Keratinocyte (primary cell): Measurements from ENCODE around the gene NMNAT2. TPM values are rescaled to one million over a fixed set of nuclear protein-coding genes. Genes with fewer than 3 reads are reported as not detected.
"Not testable (repeated sequence)": the region's sequence is repeated elsewhere in the genome, so short reads cannot be mapped to it uniquely, and the experiment has no call there.

Experiments used
- DNase-seq: peaks from one replicate; pipeline ENCODE4 v3.0.0-alpha.2; 2011; ENCODE audit warnings: low read depth, missing footprints, low spot score
- FAIRE-seq: peaks from 2 replicates; lab custom pipeline; 2011; peaks lifted over from hg19 to GRCh38; lab: Jason Lieb, UNC
- H2AFZ ChIP-seq: 2 replicates; pipeline ENCODE4 v1.6.0; 2012; ENCODE audit warnings: low read length, control low read depth, inconsistent platforms; ENCODE audit not compliant: control insufficient read depth
- H3K27ac ChIP-seq: 2 replicates; pipeline ENCODE4 v1.5.1; 2011; ENCODE audit warnings: low read length; ENCODE audit not compliant: control insufficient read depth, insufficient read depth
- H3K27me3 ChIP-seq: 3 replicates; pipeline ENCODE4 v1.6.0; 2011; ENCODE audit warnings: low read length; ENCODE audit not compliant: control insufficient read depth, insufficient read depth; ENCODE audit errors: extremely low read depth
- H3K36me3 ChIP-seq, 2 experiments: 2 replicates in 1 of 2; 3 replicates in 1 of 2; pipeline ENCODE4 v1.5.1; 2011; ENCODE audit warnings: low read length in 2 of 2, mild to moderate bottlenecking in 1 of 2; ENCODE audit not compliant: control insufficient read depth in 2 of 2, insufficient read depth in 2 of 2; ENCODE audit errors: extremely low read depth in 1 of 2
- H3K4me1 ChIP-seq: 3 replicates; pipeline ENCODE4 v1.5.1; 2011; ENCODE audit warnings: low read length; ENCODE audit not compliant: control insufficient read depth, insufficient read depth; ENCODE audit errors: extremely low read depth
- H3K4me2 ChIP-seq: 3 replicates; pipeline ENCODE4 v1.6.0; 2011; ENCODE audit warnings: low read depth, low read length; ENCODE audit not compliant: control insufficient read depth, insufficient read depth; ENCODE audit errors: extremely low read depth
- H3K4me3 ChIP-seq, 3 experiments: fragments of 200-600 bp in 1 of 3; sonication (generic) in 1 of 3; 2 replicates in 2 of 3; 3 replicates in 1 of 3; pipeline ENCODE4 v1.5.1; 2011 to 2016; ENCODE audit warnings: low read length in 3 of 3, mild to moderate bottlenecking in 3 of 3, control low read depth in 2 of 3, inconsistent platforms in 1 of 3, low read depth in 1 of 3, mixed read lengths in 1 of 3, mixed run types in 1 of 3, moderate library complexity in 1 of 3; ENCODE audit not compliant: control insufficient read depth in 2 of 3, insufficient read depth in 2 of 3; ENCODE audit errors: extremely low read depth in 1 of 3
- H3K79me2 ChIP-seq: 2 replicates; pipeline ENCODE4 v1.6.0; 2012; ENCODE audit warnings: low read length; ENCODE audit not compliant: control insufficient read depth, insufficient read depth
- H3K9ac ChIP-seq: 3 replicates; pipeline ENCODE4 v1.6.0; 2011; ENCODE audit warnings: low read length; ENCODE audit not compliant: control insufficient read depth, insufficient read depth; ENCODE audit errors: extremely low read depth
- H3K9me1 ChIP-seq: 3 replicates; pipeline ENCODE4 v1.6.0; 2011; ENCODE audit warnings: low read length; ENCODE audit not compliant: control insufficient read depth, insufficient read depth; ENCODE audit errors: extremely low read depth
- H3K9me3 ChIP-seq: 2 replicates; pipeline ENCODE4 v1.5.1; 2012; ENCODE audit warnings: low read depth, low read length; ENCODE audit not compliant: control insufficient read depth
- H4K20me1 ChIP-seq: 3 replicates; pipeline ENCODE4 v1.6.0; 2011; ENCODE audit warnings: low read length; ENCODE audit not compliant: control insufficient read depth, insufficient read depth; ENCODE audit errors: extremely low read depth
- EZH2 ChIP-seq: IDR thresholded peaks from one replicate; pipeline ENCODE4 v1.6.1; 2012; ENCODE audit warnings: inconsistent platforms, mild to moderate bottlenecking, low read length, moderate library complexity
- dilution Hi-C: fragments of 300-500 bp; cut with MboI; formaldehyde crosslinking; loops from one replicate; pipeline ENCODE4 v1.7.0; 2020; ENCODE audit warnings: low sequenced_read_pairs; ENCODE audit not compliant: extremely low pct_ligation_motif_present
- polyA plus RNA-seq, 5 experiments: library from polyadenylated mRNA; depleted of rRNA in 3 of 5; stranded (reverse) in 3 of 5; stranded (forward) in 1 of 5; unstranded in 1 of 5; fragments of >200 nt; gene quantifications; 1 replicate in 1 of 5; 2 replicates in 3 of 5; 3 replicates in 1 of 5; pipeline versions ENCODE4 v1.2.1 to v1.2.3, GENCODE V29; 2011 to 2012; ENCODE audit warnings: missing spikeins in 2 of 5, low read depth in 1 of 5, low replicate concordance in 1 of 5
- TF ChIP-seq, protein P1 (sequence below), 3 experiments: IDR thresholded peaks in 1 of 3; conservative IDR thresholded peaks in 1 of 3; optimal IDR thresholded peaks in 1 of 3; 2 replicates in 2 of 3; 3 replicates in 1 of 3; pipeline versions ENCODE3 to v1.5.1; 2011; ENCODE audit warnings: low read length in 3 of 3, mild to moderate bottlenecking in 3 of 3, moderate library complexity in 2 of 3, control low read depth in 1 of 3, inconsistent platforms in 1 of 3; ENCODE audit not compliant: insufficient read depth in 2 of 3; ENCODE audit errors: extremely low read depth in 1 of 3

The NMNAT2 gene
- polyA plus RNA-seq, 1 donor (not counting 4 experiments of a cell fraction or from before 2014, with no cell fraction given): 0.72 TPM

DNA sequence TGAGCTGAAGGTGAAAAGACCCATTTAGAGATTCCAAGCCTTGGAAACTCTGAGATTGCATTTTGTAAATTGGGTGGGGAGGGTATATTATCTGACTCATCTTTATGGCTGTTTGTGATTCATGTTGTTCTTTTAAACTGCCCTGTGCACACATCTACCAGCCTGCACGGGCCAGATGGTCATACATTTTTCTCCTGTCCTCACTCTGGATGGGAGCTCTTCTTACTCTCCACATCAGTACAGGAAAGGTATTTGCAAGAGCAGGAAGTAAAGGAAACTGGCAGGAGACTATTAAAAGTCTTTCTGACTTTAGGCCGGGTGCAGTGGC, 14.3 kb upstream of the NMNAT2 start:
- Histone ChIP-seq H3K9me1 (no peaks in the 10 kb centered on the region), H3K79me2 (no peaks in the 10 kb centered on the region), H3K36me3 (no peaks in the 10 kb centered on the region), H3K27me3 (no peaks in the 10 kb centered on the region), H4K20me1 (no peaks in the 10 kb centered on the region), H3K4me2 (no peak overlapping the region), H3K9me3 (no peaks in the 10 kb centered on the region), H3K9ac (no peak overlapping the region), H3K4me1 (peaks cover 5% of the 10 kb centered on the region), H3K4me3 (no peak overlapping the region), H3K27ac (no peak overlapping the region), H2AFZ (no peak overlapping the region)
- FAIRE-seq: peak; percentile 70
- peak; percentile 13 for DNase-seq
- TF ChIP-seq, protein P1, sequence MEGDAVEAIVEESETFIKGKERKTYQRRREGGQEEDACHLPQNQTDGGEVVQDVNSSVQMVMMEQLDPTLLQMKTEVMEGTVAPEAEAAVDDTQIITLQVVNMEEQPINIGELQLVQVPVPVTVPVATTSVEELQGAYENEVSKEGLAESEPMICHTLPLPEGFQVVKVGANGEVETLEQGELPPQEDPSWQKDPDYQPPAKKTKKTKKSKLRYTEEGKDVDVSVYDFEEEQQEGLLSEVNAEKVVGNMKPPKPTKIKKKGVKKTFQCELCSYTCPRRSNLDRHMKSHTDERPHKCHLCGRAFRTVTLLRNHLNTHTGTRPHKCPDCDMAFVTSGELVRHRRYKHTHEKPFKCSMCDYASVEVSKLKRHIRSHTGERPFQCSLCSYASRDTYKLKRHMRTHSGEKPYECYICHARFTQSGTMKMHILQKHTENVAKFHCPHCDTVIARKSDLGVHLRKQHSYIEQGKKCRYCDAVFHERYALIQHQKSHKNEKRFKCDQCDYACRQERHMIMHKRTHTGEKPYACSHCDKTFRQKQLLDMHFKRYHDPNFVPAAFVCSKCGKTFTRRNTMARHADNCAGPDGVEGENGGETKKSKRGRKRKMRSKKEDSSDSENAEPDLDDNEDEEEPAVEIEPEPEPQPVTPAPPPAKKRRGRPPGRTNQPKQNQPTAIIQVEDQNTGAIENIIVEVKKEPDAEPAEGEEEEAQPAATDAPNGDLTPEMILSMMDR (optimal IDR thresholded peaks at IDR 0.05 in 1 of 3, IDR thresholded peaks at IDR 0.05 in 1 of 3, conservative IDR thresholded peaks at IDR 0.05 in 1 of 3; ENCODE audit: extremely low read depth in 1 of 3, insufficient read depth in 2 of 3, low read length in 3 of 3): no peak
- TF ChIP-seq EZH2: no peak
- dilution Hi-C loops: no loop called here

DNA sequence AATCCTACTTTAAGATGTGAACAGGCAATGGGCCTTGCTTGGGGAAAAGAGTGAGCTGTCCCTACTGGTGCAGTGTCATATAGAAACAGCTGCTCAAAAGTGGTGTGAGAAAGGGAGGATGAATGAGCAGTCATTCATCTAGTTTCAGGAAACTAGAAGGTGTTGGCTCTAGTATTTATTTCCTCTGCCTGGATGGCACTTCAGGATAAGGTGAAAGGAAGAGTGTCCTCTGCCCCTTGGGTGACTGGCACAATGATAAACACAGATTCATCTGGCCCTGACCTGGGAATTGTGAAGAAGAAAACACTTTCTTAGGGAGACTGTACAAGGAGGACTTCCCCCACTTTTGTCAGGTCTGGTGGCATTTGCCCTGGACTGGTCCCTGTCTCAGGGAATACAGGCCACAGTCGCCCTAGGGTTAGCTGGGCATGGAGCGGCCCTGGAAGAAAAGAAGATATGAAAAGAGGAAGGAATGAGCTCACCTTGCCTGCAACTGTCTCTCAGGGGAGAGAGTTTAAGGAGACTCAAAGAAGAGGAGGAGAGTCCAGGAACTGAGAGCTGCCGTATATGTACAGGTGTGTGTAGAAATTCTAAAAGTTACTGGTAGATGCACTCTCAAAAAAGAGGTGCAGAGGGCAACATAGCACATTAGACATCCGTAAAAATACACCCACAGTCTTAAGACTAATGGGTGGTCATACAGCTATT, 13.8 kb upstream of the NMNAT2 start:
- Histone ChIP-seq H2AFZ (no peak overlapping the region), H4K20me1 (no peaks in the 10 kb centered on the region), H3K4me2 (no peak overlapping the region), H3K36me3 (no peaks in the 10 kb centered on the region), H3K9ac (no peak overlapping the region), H3K4me3 (no peak overlapping the region), H3K27me3 (no peaks in the 10 kb centered on the region), H3K79me2 (no peaks in the 10 kb centered on the region), H3K9me1 (no peaks in the 10 kb centered on the region), H3K9me3 (no peaks in the 10 kb centered on the region), H3K4me1 (peaks cover 5% of the 10 kb centered on the region), H3K27ac (no peak overlapping the region)
- no peak for FAIRE-seq
- dilution Hi-C loops: no loop called here
- TF ChIP-seq, protein P1 (optimal IDR thresholded peaks at IDR 0.05 in 1 of 3, IDR thresholded peaks at IDR 0.05 in 1 of 3, conservative IDR thresholded peaks at IDR 0.05 in 1 of 3; ENCODE audit: extremely low read depth in 1 of 3, insufficient read depth in 2 of 3, low read length in 3 of 3): no peak
- TF ChIP-seq EZH2: no peak
- no peak for DNase-seq

DNA sequence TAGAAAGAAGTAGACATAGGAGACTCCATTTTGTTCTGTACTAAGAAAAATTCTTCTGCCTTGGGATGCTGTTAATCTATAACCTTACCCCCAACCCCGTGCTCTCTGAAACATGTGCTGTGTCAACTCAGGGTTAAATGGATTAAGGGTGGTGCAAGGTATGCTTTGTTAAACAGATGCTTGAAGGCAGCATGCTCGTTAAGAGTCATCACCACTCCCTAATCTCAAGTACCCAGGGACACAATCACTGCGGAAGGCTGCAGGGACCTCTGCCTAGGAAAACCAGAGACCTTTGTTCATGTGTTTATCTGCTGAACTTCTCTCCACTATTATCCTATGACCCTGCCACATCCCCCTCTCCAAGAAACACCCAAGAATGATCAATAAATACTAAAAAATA, 9.4 kb upstream of the NMNAT2 start:
- H3K9ac ChIP-seq, H3K36me3 ChIP-seq, H3K27me3 ChIP-seq, H3K27ac ChIP-seq, H3K4me2 ChIP-seq, DNase-seq, H2AFZ ChIP-seq, H3K4me3 ChIP-seq, H3K9me1 ChIP-seq, H4K20me1 ChIP-seq, H3K4me1 ChIP-seq, dilution Hi-C loops, FAIRE-seq, H3K9me3 ChIP-seq, H3K79me2 ChIP-seq: not testable (repeated sequence)
